Stimulated activated CD4-positive, alpha-beta T cell treated with anti-CD3 and anti-CD28 coated beads, Interleukin-2, amount 100 ng/mL, for 4 hours (primary cell): ENCODE measurements around the gene RIPK4.
"Not testable (repeated sequence)": the region's sequence is repeated elsewhere in the genome, so short reads cannot be mapped to it uniquely, and the experiment has no call there.

Source experiments
- DNase-seq: peaks from one replicate; pipeline ENCODE4 v3.0.0-alpha.2; 2020; ENCODE audit warnings: low read depth

The RIPK4 gene

GRCh38 chr21:41737651-41738324 lies 29.1 kb downstream of the RIPK4 start:
- no peak for DNase-seq

GRCh38 chr21:41736423-41736822 lies 30.4 kb downstream of the RIPK4 start:
- DNase-seq: no peak

GRCh38 chr21:41733951-41734689 lies 32.7 kb downstream of the RIPK4 start:
- DNase-seq: no peak

DNA sequence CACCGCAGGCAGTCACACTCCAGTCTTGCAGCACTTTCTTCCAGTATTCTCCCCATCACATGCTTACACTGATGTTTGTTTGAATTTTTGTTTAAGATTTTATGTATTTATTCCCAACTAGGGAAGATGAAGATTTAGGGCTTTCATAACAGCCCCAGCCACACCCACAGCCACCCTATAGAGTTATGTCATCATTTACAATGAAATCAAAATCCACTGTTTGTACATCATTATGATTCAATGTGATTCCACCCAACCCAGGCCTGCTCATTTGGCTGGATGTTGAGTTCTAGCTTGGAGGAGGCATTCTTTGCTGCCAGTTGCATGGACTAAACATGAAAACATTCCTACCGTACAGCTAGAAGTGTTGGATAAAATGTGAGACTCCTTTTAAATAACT lies 35.8 kb downstream of the RIPK4 start:
- DNase-seq: no peak

DNA sequence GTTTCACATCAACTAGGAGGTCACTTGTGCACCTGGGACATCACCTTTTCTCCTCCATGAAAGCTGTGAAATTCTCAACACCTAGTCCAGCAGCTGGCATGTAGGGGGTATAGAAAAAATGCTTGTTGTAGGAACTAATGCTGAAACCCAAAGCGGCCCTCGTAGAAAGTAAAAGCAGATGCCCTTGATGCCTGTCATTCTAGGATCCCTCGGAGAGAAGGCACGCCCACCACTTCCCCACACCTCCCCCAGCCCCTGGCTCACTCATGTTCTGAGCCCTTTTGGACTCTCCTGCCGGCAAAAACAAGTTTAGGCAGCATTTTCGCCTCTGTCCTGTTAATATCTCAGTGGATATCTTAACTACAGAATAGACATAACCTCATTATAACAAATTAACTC lies 36.5 kb downstream of the RIPK4 start:
- DNase-seq: no peak

DNA sequence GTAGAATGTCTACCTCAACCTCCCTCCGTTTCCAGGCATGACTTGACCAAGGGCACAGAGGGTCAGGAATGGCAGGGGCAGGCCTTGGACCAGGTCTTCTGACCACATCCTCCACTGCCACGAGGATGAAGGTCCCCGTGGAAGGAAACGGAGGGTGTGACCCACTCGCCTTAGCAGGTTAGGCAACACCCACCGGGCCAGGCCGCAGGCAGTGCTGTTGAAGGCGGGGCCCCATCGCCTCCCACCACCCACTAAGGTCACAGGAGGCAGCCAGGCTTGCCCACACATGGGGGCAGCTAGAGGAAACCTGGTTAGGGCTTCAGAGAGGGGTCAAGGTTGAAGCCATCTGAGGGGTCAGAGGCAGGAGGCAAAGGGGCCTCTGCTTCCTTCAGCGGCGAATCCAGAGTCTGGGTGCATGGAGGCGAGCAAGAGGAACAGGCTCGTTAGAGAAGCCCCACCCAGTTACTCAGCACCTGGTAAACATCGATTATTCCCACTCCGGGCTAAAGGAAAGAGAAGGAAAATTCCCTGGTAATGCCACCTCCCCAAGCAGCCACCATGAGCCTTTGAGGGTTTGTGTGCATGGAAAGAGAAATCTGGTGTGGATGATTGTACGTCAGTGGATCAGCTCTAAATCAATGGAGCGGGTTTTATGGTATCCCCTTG lies 37.0 kb downstream of the RIPK4 start:
- DNase-seq: no peak

DNA sequence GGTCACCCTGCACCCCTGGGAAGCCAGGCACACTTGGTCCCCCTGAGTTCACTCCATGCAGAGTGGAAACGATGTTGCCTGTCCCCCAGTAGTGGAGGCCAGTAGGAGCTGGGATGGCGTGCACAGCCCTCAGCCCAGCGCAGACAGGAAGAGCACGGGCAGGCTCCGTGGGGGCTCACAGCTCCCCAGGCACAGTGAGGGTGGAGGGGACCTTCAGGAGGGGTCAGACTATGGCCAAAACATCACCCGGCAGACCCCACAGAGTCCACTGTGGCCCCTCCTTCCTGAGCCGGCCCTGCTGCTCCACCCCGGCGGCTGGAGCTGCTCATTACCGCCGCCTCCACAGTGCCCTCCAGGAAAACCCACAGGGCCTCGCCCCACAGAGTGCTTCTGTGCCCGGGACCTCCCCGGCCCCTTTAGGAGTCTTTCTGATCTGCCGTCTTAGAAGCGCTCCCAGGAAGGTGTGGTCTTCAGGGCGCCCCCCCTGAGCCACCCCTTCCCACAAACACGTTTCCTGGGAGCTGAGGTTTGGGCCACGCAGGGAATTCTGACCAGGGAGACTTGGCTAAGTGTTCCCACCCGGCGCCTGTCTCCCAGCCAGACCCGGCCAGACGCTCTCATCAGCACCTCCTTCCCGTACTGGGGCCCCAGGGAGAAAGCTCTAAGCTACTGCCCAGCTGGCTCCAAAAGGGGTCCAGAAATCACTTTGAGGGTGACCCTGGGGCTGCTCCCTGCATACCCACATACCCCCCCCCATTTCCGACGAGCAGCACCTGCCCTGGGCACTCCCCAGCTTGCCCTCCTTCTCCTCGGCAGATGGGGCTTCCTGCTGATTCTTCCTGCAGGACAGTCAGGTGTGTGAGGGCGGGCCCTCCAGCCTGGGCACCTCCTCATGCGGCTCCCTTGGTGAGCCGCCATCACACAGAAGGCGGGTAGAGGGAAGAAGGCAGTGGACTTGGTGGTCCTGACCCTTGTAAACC lies 38.8 kb downstream of the RIPK4 start:
- no peak for DNase-seq

DNA sequence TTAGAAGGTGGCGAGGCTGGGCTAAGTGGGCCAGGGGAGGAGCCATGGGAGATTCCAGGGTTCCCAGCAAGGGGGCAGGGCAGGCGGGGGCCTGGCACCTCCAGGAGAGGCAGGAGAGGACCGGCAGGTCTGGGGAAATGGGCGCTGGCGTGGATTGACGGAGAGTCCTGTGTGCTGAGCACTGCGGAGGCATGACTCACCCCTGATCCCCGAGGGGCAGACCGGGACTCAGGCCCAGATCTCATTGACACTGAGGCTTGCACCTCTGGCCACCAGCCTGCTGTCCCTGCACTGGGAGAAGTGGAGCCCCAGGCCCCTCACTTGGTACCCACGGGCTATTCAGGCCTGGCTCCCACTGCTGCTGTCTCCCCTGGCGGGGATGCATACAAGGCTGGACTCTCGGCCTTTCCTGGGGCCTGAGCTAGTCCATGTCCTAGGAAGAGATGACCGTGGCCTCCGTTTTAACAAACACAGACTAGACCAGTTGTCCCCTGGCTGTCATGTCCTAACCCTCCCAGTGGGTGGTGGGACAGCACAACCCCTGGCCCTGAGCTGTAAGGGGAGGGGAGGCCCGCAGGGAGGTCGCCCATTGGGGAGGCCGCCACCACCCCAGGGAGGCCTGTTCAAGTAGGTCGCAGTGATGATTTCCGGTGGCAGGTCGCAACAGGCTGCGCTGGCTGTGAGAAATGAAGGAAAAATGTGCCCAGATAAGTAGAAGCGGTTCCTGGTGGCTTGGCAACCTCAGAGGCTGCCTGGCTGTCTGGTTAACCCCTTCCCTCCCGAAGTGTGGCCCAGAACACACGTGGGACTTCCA lies 39.7 kb downstream of the RIPK4 start:
- no peak for DNase-seq

DNA sequence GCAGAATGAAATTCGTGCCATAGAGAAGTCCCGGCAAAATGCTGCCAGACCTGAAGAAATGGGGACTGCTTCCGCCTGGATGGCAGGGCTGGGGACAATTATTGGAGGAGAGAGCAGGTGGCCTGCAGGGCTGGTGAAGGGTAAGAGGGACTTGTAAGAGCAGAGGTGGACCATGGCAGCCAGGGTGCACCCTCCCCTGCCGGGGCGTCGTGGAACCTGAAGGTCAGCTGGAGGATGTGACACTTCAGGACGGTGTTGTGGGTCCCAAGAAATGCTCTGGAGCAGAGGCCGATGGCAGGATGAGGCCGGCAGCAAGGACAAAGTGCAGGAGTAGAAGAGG lies 40.3 kb downstream of the RIPK4 start:
- DNase-seq: no peak

GRCh38 chr21:41726058-41726558 lies 40.7 kb downstream of the RIPK4 start:
- no peak for DNase-seq

DNA sequence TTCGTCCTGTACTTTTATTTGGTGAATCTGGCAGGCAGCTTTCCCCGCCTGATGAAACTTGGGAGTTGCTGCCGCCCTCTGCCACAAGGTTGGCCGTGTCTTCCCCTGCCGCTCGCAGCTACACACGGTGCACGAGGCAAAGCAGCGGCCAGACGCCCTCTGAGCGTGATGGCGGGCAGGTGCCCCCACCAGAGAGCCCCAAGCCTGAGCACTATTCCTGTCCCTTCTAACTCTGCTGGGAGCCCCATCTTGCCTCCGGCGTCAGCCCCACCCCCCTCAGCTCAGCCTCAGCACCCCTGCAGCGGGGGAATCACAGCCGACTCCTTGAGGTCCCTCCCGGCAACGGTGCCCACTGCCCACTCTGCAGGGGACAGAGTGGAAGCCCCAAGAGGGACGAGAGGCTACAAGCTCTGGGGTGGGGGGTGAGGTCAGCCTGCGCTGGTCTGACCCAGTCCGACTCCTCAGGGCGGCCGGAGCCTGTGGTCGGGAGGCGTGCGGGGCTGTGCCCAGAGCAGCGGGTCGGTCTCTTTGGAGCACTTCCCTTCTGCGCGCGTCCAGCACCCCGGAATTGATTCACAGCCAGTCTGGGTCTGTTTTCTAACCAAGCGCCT lies 41.3 kb downstream of the RIPK4 start:
- DNase-seq: no peak

DNA sequence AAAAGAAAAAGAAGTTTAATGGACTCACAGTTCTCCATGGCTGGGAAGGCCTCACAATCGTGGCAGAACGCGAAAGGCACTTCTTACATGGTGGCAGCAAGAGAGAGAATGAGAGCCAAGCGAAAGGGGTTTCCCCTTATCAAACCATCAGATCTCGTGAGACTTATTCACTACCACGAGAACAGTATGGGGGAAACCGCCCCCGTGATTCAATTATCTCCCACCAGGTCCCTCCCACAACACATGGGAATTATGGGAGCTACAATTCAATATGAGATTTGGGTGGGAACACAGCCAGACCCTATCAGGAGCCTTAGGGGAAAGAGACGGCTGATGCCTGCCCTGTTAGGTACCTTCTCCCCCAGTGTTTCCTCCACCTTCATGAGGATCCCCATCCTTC lies 43.0 kb downstream of the RIPK4 start:
- DNase-seq: not testable (repeated sequence)

- no peak for DNase-seq
Observed at GRCh38 chr21:41722052-41723018, 44.5 kb downstream of the RIPK4 start.

DNA sequence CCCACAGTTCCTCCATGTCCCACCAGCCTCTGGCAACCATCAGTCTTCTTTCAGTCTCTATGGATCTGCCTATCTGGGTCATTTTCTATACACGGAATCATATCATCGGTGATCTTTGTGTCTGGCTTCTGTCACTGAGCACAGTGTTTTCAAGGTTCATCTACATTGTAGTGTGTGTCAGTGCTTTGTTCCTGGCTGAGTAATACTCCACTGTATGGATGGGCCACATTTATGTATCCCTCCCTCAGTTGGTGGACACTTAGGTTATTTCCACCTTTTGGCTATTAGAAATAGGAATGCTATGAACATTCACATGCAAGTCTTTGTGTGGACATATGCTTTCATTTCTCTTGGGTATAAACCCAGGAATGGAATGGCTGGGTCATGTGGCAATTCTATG lies 46.6 kb downstream of the RIPK4 start:
- no peak for DNase-seq

GRCh38 chr21:41719691-41720090 lies 47.2 kb downstream of the RIPK4 start:
- no peak for DNase-seq

- no peak for DNase-seq
Observed at GRCh38 chr21:41717573-41718330, 49.1 kb downstream of the RIPK4 start.

DNA sequence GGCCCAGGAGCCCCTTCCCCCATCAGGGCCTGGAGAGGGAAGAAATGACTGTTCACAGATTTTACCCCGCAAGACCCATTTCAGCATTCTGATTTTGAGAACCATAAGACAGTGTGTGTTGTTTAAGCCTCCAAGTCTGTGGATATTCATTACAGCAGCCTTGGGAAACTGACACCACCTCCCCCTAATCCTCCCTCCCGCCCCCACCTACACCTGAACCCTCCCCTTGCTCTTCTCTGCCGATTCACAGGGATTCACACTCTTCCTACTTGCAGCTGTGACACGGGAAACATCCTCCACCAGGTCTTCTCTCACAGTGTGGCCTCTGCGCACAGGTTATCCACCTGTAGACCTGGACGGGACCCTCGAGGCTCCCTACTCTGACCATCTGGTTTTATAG lies 50.1 kb downstream of the RIPK4 start:
- no peak for DNase-seq

GRCh38 chr21:41715649-41716281 lies 51.1 kb downstream of the RIPK4 start:
- no peak for DNase-seq
